Stimulated activated CD8-positive, alpha-beta memory T cell treated with anti-CD3 and anti-CD28 coated beads, Interleukin-4, amount 100 ng/mL, for 24 hours (primary cell): ENCODE measurements around the gene BYSL.

Experiments
- DNase-seq: peaks from one replicate; pipeline ENCODE4 v3.0.0-alpha.2; 2020; ENCODE audit warnings: low read depth

BYSL gene, protein sequence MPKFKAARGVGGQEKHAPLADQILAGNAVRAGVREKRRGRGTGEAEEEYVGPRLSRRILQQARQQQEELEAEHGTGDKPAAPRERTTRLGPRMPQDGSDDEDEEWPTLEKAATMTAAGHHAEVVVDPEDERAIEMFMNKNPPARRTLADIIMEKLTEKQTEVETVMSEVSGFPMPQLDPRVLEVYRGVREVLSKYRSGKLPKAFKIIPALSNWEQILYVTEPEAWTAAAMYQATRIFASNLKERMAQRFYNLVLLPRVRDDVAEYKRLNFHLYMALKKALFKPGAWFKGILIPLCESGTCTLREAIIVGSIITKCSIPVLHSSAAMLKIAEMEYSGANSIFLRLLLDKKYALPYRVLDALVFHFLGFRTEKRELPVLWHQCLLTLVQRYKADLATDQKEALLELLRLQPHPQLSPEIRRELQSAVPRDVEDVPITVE

DNA sequence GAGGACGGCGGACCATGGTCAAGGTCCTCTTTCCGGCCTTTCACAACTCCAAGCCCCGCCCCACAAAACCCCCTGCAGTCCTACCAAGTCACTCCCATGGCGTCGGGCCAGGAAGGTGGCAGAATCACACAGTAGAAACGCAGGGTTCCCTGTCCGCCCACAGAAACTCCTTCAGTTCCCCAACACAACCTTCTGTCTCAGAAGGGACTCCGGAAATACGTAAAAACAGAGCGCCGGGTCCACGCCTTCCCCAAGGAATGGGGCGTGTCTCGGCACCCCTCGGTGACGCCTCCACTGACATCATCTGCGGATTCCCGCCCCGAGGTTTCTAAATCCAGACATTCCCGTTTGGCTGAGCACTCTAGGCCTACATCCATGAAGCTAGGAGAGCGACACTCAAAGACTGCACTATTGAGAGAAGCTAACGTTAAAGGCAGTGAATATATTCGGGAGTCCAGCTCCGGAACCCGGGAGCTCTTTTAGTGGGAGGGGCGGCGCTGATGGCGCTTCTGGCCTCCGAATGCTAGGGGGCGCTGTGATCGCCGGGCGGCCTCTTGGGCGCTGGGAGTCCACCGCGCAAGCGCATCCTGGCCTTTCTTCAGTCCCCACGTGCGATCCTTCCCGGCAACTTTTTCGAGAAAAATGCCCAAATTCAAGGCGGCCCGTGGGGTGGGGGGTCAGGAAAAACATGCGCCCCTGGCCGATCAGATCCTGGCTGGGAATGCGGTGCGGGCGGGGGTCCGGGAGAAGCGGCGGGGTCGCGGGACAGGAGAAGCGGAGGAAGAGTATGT, at the start of gene BYSL, which contains the start of gene MED20:
BYSL (plus strand) TSS at position 579 of the 791 bp plus-strand sequence; CDS start at position 643, 64 bp downstream.
MED20 (minus strand) TSS at position 219 of the 791 bp plus-strand sequence; CDS start at position 98, 121 bp downstream.
- peak; percentile 92 for DNase-seq

DNA sequence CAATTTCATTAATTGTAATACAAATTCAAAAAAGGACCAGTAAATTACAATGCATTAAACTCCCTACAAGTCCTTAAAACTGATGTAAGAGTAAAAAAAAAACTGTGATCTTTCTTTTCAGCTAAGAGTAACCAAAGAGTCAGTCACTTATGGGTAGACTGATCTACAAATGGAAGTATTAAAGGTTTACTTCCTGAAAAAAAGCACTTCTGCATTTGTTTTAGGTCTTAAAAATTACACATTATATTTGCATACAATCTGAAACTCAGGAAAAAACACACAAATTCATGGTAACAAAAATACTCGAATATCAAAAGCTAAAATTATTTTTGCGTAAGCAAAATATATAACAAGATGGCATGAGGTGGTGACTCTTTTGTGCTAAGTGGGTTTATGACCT, 49.6 kb upstream of the BYSL start:
- DNase-seq: no peak

DNA sequence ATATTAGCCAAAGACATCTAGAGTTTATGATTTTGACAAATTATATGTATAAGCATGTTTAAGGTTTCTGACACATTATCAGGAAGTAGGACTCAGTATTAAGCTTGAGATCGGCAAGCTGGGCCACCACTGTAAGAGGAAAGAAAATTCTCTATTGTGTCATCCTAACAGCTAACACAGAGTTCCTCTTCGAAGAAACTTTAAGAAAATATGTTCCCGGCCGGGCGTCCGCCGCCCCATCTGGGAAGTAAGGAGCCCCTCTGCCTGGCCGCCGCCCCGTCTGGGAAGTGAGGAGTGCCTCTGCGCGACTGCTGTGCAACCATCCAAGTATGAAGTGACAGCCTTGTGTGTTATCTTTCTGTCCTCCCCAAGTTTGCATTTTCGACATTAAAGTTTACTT, 49.2 kb upstream of the BYSL start:
- no peak for DNase-seq

DNA sequence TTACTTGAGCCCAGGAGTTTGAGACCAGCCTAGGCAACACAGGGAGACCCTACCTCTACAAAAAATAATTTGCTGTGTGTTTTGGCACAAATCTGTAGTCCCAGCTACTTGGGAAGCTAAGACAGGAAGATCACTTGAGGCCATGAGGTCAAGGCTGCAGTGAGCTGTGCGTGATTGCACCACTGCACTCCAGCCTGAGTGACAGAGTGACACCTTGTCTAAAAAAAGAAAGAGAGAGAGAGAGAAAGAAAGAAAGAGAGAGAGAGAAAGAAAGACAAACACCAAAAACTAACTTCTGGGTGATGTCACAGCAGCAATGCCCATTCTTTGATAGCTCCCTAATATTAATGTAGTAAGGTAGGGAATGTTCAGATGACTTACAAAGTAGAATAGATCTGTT, 46.6 kb upstream of the BYSL start:
- DNase-seq: no peak

DNA sequence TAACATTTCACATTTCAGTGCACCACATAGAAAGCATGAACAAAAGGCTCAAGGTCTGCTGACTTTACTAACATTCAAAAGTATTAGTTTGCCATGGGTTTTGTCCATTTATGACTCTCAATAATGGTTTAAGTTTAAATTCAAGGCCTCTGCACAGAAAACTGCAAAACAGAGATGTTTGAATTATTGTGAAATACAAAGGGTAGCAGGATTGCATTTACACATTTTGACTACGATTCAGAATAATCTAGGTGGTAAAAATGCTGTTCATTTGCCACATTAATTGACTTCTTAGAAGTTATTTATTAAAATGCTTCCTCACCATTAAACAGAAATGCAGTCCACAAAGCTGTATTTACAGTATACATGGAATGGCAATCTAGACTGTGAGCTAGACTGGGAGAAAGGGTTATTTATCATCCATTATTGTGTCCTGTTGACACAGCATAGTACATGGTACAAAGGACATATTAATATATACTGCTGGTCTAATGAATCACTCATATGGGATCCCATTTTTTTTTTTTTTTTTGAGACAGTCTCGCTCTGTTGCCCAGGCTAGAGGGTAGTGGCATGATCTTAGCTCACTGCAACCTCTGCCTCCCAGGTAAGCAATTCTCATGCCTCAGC, 44.1 kb upstream of the BYSL start:
- no peak for DNase-seq

DNA sequence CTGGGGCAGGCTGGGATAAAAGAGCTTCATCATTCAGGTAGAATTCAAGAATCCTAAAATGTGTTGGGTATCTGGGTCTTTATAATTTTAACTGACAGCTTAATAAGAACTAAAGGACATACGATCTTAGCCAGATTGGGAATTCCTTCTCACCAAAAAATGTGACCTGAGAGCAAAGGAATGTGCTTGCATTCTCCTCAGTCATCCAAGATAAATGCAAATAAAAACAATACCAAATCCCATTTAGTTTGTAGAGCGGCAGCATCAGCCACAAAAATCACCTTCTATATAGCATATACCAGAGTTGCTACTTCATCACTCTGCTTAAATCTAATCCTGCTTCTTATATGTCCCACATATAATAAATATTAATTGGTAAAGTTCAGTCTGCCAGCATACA, 43.1 kb upstream of the BYSL start:
- DNase-seq: no peak

DNA sequence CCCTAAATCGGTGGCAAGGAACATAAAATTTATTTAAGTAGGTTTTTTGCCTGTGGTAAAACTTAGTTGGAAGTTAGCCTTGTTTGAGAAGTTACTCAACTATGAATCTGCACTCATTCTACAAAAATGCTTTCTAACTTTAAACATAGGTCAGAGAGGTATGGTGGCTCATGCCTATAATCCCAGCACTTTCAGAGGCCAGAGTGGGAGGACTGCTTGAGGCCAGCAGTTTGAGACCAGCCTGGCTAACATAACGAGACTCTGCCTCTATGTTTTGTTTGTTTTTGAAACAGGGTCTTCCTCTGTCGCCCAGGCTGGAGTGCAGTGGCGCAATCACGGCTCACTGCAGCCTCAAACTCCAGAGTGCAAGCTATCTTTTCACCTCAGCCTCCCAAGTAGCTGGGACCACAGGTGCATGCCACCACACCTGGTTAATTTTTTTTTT, 42.3 kb upstream of the BYSL start:
- DNase-seq: no peak

DNA sequence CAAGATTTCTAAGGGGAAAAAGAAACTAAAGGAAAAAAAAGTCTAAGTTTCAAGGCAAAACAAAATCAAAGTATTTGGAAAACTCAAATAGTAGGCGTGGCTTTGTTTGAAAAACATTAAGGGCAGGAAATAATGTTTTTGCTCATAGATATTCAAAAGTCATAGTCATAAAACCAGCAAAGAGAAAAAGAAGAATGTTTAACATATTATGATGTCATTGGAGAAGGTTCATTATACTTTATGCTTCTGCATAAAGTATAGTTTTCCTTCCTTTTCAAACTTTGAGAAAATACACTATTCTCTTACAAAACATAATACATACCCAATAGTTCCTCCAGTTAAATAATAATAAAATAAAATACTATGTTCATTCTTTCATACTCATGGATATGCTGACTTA, 39.8 kb upstream of the BYSL start:
- DNase-seq: no peak

DNA sequence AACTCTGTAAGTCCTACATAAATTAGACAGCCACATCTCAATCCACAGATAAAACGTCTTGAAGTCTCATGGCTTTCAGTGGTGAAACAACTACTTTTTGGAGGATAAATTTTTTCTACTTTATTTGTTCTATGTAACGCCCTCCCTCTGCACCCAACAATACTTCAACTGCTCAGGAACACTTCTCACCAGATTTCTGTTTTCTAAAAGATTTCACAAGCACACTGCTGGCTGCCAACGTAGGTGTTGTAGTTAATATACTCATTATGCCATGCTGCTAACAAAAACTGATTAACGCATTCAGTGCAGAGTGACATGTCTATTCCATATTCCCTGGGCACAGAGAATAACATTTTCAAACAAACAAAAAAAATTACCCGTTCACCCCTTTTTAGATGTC, 36.3 kb upstream of the BYSL start:
- DNase-seq: no peak

DNA sequence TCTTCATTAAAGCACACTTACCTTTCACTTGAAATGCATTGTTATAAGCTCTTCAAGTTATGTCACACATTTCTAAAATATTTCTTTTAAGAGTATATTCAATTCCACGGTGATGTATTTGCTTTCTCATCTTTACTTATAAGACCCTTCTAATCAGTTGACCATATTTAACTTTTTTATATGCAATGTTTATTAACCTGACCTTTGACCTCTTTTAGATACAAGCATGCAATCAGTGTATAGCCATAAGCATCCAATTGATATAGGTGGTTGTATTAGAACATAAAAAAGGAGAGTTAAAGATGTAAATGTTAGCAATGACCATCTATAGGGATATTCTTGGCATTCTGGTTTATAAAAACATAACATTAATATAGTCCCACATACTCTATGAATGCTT, 35.4 kb upstream of the BYSL start:
- DNase-seq: no peak

DNA sequence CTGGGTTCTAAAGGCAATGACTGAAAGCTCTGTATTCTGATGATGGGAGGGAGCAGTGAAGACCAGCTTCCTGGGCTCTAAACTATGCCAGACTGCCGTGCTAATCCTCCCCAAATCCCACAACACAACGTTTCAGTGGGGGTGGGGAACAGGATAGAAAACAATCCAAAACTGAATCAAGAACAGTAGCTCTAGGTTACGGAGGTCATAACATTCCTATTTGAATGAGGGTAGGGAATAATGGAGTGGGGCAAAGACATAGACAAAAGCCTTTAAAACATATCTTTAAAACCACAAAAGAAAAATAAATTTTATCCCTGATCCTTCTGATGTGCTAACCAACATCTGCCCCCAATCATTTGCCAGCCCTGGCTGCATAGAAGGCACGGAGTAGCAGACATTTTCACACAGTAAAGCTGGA, 34.0 kb upstream of the BYSL start:
- DNase-seq: no peak

DNA sequence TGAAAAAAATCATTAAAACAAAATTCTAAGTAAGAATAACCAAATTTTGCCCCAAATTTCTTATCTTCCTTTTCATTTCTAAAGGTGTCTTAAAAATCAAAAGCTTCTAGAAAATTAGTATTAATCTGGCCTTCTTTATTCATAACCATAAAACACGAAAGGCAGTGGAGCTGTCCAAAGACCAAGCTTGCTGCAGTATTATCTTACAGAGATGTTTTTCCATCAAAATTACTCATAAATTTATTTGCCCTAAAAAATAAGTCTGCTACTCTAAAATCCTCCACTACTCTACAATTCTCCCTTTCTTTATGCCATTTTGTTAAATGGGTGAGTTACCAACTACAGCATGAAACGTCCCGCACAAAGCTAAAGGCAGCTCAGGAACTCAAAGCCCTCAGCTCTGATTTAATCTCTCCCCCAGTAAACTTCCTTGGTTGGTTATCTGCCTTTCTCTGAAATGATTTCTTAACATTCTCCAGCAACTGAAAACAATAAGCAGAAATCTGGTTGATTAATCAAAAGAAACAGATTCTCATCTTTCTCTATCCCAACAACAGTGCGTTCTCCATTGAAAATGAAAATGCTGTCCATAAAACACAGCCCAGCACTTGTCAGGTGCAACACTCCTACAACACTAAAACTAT, 28.3 kb upstream of the BYSL start:
- no peak for DNase-seq

DNA sequence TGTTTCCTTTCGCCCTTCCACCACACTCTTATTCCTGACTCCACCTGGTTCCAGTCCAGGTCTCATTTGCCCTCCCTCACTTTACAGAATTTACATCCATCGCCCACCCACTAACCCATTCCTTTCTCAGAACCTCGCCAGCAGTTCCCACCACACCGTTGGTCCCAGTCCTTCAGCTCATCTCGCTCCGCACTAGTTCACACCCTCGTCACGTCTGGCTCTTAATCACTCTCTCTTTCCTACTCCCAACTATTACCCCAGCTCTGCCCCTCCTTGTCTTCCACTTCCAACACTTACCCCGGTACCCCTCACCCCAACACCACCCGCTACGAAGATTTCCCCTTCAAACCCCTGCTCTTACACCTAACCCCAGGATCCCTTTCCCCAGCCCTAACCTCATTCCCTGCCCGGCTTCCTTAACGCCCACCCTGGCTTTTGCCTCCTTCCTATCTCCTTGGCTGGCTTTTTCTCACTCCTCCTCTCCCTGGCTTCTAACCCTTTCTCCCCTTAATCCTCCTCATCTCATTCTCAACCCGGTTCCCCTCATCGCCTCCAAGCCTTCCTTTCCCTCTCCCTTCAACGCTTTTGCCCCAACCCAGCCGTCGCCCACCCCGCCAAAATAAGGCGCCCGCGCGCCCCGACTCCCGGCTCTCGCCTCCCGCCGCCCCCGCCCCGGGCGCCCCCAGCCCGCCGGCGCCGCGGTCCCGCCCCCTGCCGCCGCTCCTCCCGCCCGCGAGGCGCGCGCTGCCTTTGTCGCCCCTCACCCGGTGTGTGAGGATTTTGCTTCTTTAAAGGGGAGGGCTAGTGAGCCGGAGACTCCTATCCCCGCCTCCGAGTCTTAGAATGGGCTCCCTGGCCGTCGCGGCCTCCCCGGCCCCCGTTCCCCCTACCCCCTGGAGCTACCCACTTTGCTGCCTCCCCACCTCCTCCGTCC, 26.7 kb upstream of the BYSL start:
- no peak for DNase-seq

DNA sequence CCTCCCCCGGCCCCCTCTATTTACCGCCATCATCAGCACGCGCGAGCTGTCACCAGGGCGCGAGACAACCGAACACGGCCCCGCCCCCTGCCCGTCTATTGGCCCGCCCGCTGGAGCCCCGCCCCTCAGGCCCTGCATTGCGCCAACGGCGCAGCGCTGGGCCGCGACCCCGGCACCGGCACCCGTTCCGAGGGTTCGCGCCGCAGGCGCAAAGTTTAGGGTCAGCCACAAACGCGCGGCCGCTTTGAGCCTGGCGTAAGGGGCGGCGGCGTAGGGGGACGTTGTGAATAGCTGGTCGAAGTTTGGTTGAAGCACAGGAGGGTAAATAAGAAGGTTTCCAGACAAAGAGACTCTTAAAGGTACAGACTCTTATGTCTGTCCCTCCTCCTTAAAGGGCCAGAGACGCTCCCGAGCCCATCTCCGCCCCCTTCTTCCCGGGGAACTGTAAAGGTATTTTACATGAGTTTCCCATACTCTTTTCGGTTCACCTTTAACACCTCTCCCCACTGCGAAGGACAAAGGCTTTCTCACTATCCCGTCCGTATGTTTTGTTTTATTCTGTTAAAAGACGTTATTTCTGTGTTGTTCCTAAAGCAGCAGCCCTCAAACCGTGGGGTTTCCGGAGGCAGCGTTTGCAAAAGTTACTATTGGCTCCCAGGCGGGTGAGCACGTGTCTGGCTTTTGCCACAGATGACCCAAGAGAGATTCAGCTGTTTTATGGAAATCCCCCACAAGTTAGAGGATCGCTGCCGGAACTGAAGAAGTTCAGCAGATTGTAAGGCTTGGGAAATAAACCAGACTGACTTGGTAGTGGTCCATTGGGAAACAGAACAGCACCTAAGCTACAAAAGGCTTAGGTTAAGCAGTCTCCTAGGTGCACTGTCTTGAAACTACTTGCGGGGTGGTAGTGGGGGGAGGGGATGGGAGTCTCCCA, 25.7 kb upstream of the BYSL start, which contains the start of gene USP49:
USP49 (minus strand) TSS at position 76 of the 934 bp plus-strand sequence. CDS start 88,392 bp downstream, outside the sequence.
- DNase-seq: peak; percentile 89

DNA sequence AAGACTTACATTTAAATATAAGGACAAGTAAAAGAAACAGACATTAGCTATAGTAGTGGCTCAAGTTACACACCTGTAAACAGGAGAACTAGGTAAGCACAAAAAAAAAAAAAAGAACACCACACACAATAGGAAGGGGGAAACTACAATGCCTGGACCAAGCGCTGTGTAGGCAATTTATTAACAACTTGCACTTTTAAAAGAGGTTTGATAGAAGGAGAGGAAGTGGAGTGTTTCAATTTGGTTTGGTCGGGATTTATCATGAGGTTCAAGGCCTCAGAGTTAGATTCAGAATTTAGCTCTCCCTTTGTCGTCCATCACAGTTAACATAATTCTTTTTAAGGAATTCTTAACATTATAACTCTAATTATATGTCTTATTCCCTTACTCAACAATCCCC, 25.0 kb upstream of the BYSL start:
- no peak for DNase-seq

DNA sequence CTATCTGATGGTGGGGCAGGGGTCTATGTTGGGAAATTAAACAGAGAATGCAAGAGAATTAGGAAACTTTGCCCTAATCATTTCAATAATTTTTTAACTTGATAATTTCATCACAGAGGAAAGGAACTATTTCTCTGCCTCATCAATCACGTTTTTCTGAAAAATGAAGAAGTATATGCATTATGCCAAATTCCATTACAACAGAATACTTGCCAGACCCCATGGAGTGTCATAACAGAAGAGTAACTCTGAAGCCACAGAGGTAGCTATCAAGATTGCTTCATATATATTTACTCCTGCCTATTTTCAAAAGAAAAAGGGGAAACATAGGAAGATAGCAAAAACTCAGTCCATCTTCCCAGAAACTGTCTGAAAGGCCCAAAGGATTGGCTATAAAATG, 20.4 kb upstream of the BYSL start:
- no peak for DNase-seq

DNA sequence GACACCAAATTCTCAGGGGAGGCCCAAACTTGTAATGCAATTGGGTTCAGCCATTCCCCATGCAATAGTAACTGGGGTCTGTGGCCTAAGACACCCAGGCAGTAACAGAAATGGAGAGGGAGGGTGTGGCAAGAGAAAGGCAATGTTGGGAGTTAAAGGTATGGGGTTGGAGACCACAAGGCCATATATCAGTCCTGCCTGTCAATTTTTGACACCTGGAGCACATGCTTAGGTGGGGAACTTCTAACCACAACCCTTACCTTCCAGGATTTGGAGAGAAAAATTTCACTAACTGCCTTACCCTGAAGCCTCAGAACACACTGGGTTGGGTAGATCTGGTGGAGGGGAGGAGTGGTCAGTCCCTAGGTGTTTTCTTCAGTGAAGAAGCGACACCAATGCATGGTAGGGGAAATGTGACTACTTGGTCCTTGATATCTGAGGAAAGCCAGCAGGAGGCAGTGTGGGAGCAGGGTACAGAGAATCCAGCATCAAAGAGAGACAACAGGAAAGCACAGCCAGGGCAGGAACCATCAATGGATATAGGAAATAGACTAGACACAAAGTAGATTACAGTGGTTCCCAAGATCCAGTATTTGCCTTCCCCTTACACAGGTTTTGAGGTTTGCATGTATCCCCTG, 19.3 kb upstream of the BYSL start:
- DNase-seq: peak; percentile 37

DNA sequence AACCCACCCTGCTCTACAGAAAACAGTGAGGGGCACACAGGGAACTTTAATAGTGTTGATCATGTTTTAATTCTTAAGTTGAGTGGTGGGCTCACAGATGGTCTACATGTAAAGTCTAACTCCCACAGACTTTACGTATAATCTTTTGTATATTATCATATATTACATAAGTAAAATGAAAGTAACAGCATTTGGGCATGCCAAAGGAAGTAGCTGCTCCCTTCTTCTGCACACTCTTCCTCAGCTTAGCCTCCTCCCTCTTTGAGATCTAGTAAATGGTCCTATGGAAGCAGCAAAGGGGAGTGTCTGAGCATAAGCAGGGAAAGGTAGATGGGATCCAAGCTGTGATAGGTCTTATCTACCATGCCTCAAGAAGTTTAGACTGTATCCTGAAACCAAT, 11.6 kb upstream of the BYSL start:
- DNase-seq: no peak

DNA sequence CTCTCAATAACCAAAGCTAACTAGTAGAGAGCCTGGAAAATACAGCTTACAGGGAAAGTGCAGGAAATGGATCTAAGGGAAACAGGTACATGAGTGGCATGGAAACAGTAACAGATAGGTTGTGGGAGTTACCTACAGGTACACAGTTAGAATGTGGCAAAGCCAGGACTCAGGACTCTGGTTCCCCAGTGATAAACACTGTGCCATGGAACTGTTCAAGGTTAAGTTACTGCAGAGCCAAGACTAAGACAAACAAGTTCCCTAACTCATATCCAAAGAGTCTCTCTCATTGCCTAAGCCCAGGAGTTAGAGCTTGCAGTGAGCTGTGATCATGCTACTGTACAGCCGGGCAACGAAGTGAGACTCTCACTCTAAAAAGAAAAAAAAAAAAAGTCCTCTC, 7.0 kb upstream of the BYSL start:
- no peak for DNase-seq
